Progenitor cell of endocrine pancreas (in vitro differentiated cells): ENCODE data around the gene OPRL1. TPM values are rescaled to one million over a fixed set of nuclear protein-coding genes. Genes with fewer than 3 reads are reported as not detected.

Source experiments
- DNase-seq: peaks from one replicate; pipeline ENCODE4 v3.0.0; 2021; ENCODE audit warnings: low spot score; ENCODE audit not compliant: unreplicated experiment
- H3K27ac Mint-ChIP-seq: 2 replicates; pipeline ENCODE4 v1.8.0; 2021; ENCODE audit warnings: mild to moderate bottlenecking, moderate library complexity, mixed read lengths
- H3K27me3 Mint-ChIP-seq: 2 replicates; pipeline ENCODE4 v1.8.0; 2021; ENCODE audit warnings: mixed read lengths
- H3K36me3 Mint-ChIP-seq: 2 replicates; pipeline ENCODE4 v1.8.0; 2022; ENCODE audit warnings: mixed read lengths; ENCODE audit not compliant: insufficient read depth
- H3K4me1 Mint-ChIP-seq: 2 replicates; pipeline ENCODE4 v1.8.0; 2021; ENCODE audit warnings: low read depth, mixed read lengths
- H3K4me3 Mint-ChIP-seq: 2 replicates; pipeline ENCODE4 v1.8.0; 2021; ENCODE audit warnings: low read depth, mild to moderate bottlenecking, moderate library complexity, mixed read lengths
- H3K9me3 Mint-ChIP-seq: 2 replicates; pipeline ENCODE4 v1.8.0; 2021; ENCODE audit warnings: low read depth, mixed read lengths
- total RNA-seq: library from RNA; stranded (reverse); gene quantifications from 2 replicates; pipeline ENCODE4 v1.2.1, GENCODE V29; 2021
- TF ChIP-seq, protein P1 (sequence below): fragments of 200-600 bp; sonication (generic); IDR thresholded peaks from one replicate; pipeline ENCODE4 v1.5.0; 2021; ENCODE audit warnings: antibody characterized with exemption, mild to moderate bottlenecking; ENCODE audit not compliant: unreplicated experiment

The OPRL1 gene
- total RNA-seq, 1 donor from 2014 or later, result 1.5 TPM

DNA sequence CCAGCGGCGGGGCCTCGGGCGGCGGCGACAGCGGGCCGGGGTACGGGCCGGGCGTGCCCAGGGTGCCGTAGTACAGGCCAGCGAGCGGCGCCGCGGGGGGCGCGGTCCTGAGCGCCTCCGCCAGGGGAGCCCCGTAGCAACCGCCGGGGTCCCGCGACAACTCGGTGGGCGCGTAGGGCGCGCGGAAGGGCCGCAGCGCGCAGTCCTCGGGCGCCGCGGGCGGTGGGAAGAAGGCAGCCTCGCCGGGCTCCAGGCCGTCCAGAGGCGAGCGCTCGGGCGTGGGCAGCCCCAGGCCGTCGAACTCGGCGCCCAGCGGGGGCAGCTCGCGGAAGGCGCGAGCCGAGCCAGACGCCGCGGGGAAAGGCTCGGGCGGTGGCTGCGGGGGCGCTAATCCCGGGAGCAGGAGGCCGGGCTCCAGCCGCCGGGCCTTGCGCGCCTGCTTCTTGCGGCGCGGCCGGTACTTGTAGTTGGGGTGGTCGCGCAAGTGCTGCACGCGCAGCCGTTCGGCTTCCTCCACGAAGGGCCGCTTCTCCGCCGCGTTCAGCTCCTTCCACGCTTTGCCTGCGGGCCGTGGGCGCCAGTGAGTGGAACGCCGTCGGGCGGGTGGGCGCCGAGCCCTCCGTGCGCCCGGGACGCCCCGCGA lies 31.4 kb upstream of the OPRL1 start:
- peaks cover 68% of the 10 kb centered on the region for H3K27me3 Mint-ChIP-seq
- H3K27ac Mint-ChIP-seq, result no peak overlapping the region
- H3K9me3 Mint-ChIP-seq, result no peaks in the 10 kb centered on the region
- H3K4me1 Mint-ChIP-seq, result no peaks in the 10 kb centered on the region
- H3K4me3 Mint-ChIP-seq, result no peak overlapping the region
- no peaks in the 10 kb centered on the region for H3K36me3 Mint-ChIP-seq
- no peak for DNase-seq
- TF ChIP-seq, protein P1, sequence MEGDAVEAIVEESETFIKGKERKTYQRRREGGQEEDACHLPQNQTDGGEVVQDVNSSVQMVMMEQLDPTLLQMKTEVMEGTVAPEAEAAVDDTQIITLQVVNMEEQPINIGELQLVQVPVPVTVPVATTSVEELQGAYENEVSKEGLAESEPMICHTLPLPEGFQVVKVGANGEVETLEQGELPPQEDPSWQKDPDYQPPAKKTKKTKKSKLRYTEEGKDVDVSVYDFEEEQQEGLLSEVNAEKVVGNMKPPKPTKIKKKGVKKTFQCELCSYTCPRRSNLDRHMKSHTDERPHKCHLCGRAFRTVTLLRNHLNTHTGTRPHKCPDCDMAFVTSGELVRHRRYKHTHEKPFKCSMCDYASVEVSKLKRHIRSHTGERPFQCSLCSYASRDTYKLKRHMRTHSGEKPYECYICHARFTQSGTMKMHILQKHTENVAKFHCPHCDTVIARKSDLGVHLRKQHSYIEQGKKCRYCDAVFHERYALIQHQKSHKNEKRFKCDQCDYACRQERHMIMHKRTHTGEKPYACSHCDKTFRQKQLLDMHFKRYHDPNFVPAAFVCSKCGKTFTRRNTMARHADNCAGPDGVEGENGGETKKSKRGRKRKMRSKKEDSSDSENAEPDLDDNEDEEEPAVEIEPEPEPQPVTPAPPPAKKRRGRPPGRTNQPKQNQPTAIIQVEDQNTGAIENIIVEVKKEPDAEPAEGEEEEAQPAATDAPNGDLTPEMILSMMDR, result peak; percentile 3

DNA sequence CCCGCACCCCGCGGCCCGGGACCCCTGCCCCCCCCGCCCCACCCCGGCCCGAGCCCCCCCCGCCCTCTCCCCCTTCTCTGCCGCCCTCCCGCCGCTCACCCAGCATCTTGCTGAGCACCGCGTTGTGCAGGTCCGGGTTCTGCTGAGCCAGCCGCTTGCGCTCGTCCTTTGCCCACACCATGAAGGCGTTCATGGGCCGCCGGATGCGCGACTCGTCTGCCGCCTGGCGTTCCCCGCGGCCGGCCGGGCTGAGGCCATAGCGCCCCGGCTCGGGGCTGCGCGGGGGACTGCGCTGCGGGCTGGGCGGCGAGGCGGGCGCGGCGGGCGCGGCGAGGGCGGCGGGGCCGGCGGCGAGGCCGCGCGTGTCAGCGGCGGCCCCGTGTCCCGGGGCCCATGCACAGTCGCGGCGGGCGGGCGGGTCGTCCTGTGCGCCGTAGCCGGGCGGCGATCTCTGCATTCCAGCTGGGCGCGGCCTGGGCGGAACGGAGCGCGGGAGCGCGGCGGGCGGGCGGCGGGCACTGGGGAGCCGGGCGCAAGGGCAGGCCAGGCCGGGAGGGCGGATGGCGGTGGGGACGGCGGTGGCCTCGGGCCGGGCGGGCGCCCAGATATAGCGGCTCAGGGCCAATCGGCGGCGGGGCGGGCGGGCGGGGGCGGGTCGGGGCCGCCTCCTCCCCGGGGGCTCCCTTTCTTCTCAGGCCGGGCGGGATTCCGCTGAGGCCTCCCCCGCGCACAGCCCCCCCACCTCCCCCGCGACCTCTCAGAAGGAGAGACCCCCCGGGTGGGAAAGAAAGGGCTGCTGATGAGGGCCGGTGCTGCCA lies 30.6 kb upstream of the OPRL1 start, which contains the start of gene SOX18:
SOX18 (minus strand) TSS at position 580 of the 818 bp plus-strand sequence; CDS start at position 457, 123 bp downstream.
- Mint-ChIP-seq H3K4me3 (no peak within 1 kb of the TSS), H3K4me1 (no peaks in the 10 kb centered on the region), H3K36me3 (no peaks in the 10 kb centered on the region), H3K9me3 (no peaks in the 10 kb centered on the region), H3K27ac (no peak within 1 kb of the TSS), H3K27me3 (peaks cover 64% of the 10 kb centered on the region)
- TF ChIP-seq, protein P1, result no peak
- DNase-seq, result no peak

GRCh38 chr20:64049878-64050260 lies 30.0 kb upstream of the OPRL1 start:
- Mint-ChIP-seq H3K4me1 (no peaks in the 10 kb centered on the region), H3K36me3 (no peaks in the 10 kb centered on the region), H3K9me3 (no peaks in the 10 kb centered on the region), H3K4me3 (no peak overlapping the region), H3K27ac (no peak overlapping the region), H3K27me3 (peaks cover 60% of the 10 kb centered on the region)
- TF ChIP-seq, protein P1, result no peak
- DNase-seq, result no peak

DNA sequence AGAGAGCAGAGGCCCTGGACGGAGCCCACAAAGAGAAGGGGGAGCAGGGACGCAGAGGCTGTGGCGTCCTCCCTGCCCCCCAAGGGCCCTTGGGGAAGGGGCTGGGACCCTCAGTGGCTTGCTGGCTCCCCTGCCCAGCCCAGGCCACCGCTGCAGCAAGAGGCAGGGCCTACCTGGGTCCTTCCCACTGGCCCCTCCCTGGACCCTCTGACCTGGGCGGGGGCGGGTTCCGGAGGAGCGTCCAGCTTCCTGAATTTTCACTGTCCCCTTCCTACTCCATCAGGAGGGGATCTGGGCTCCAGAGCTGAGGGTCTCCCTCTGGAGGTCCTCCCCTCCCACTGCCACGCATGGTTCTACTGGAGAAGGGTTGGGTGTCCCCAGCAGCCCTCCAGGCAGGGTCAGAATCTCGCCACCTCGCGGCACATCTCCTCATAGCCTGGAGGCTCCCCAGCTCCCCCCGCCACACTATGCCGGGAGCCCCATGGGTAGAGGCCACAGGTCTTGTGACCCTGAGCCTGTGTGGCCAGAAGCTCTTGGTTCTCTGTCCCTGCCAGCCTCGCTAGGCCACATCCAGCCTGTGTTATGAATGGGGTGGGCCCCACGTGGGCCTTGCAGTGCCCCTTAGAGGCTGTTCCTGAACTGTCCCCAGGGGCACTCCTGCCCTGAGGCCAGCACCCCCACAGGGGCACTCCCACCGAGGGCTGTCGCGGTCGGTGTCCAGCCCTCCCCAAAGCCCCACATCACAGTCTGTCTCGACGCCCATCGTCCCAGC lies 29.4 kb upstream of the OPRL1 start:
- TF ChIP-seq, protein P1, result no peak
- DNase-seq, result no peak
- no peaks in the 10 kb centered on the region for H3K9me3 Mint-ChIP-seq
- H3K4me1 Mint-ChIP-seq, result no peaks in the 10 kb centered on the region
- H3K27ac Mint-ChIP-seq, result no peak overlapping the region
- no peak overlapping the region for H3K4me3 Mint-ChIP-seq
- peaks cover 64% of the 10 kb centered on the region for H3K27me3 Mint-ChIP-seq
- H3K36me3 Mint-ChIP-seq, result no peaks in the 10 kb centered on the region

- H3K27ac Mint-ChIP-seq, result no peak overlapping the region
- H3K36me3 Mint-ChIP-seq, result no peaks in the 10 kb centered on the region
- DNase-seq, result no peak
- H3K4me1 Mint-ChIP-seq, result no peaks in the 10 kb centered on the region
- TF ChIP-seq, protein P1, result no peak
- H3K9me3 Mint-ChIP-seq, result no peaks in the 10 kb centered on the region
- no peak overlapping the region for H3K4me3 Mint-ChIP-seq
- peaks cover 58% of the 10 kb centered on the region for H3K27me3 Mint-ChIP-seq
These were observed 28.8 kb upstream of the OPRL1 start for GRCh38 chr20:64051033-64051452.
